HG03095 (cell line): ENCODE data around the gene ATP12A.

Experiments used
- ATAC-seq: cut with Tn5 transposase; IDR thresholded peaks from one replicate; pipeline ENCODE4 v1.9.1; 2021; ENCODE audit warnings: moderate library complexity; ENCODE audit not compliant: unreplicated experiment

The ATP12A gene

GRCh38 chr13:24680258-24680920 lies at the start of gene ATP12A:
ATP12A (plus strand) TSS chr13:24680408; CDS start chr13:24680744, 336 bp downstream.
- ATAC-seq = no peak

DNA sequence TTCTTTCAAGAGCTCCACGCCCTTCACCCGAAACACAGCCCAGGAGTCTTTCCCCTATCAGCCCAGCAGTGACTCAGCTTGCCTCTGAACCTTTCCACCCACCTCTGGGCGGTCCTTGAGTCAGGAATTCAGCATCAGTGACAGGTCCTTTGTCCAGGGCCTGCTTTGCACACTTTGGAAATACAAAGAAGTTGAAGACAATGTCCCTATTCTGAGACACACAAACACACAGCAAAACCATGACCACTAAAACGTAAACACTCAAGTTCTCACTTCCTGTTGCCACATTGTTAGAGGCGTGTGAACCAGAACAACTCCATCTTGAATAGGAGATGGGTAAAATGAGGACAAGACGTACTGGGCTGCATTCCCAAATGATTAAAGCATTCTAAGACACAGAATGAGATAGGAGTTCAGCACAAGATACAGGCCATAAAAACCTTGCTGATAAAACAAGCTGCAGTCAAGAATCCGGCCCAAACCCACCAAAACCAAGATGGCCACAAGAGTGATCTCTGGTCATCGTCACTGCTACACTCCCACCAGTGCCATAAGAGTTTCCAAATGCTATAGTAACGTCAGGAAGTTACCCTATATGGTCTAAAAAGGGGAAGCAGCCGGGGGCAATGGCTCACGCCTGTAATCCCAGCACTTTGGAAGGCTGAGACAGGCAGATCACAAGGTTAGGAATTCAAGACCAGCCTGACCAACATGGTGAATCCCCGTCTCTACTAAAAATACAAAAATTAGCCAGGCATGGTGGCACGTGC lies 49.2 kb upstream of the ATP12A start:
- no peak for ATAC-seq

DNA sequence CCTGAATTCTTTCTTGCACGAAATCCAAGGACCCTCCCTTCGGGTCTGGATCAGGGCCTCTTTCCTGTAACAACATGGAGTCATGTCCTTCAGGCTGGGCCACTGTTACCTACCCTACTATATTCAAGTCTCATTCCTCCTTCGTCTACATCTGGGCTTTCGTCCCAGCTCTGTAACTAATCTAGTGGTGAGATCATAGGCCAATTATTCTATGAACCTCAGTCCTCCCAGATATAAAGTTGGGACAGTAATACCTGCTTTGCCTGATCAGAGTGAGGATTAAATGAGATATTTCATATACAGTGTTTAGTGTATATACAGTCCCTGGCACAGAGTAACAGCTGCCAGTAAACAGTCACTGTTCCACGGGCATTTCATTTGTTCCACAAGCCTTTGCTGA lies 48.3 kb upstream of the ATP12A start:
- no peak for ATAC-seq

- no peak for ATAC-seq
Measured at GRCh38 chr13:24632382-24633121, 47.7 kb upstream of the ATP12A start.

DNA sequence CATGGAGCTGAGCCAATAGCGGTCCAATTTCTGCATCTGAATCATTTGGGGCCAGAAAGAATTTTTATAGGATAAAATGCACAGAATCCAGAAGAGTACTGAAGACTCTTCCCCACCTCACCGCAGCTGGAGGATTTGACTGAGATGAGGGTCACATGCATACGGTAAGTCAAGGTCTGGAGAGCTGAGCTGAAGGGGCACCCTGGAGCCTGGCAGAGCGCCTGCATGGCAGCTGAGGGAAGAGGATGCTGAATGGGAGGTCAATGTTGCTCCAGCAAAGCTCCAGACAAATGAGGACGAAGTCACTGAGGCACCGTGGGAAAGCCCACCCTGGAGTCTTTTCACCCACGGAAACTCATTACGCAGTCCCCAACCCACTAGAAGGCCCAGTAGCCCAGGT lies 43.4 kb upstream of the ATP12A start:
- ATAC-seq = no peak

GRCh38 chr13:24638096-24638495 lies 42.1 kb upstream of the ATP12A start:
- ATAC-seq = no peak

GRCh38 chr13:24640752-24641151 lies 39.5 kb upstream of the ATP12A start:
- ATAC-seq = no peak

- ATAC-seq = no peak
Measured at GRCh38 chr13:24642219-24642618, 38.0 kb upstream of the ATP12A start.

DNA sequence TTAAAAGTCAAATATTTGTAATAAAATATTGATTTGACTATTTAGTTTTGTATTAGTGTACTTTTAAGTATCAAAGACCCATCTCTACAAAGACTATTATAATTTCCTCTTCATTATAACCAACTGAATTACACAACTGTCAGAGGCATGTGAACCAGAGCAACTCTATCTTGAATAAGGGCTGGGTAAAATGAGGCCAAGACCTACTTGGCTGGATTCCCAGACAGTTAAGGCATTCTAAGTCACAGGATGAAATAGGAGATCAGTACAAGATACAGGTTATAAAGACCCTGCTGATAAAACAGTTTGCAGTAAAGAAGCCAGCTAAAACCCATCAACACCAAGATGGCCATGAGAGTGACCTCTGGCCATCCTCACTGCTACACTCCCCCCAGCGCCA lies 36.2 kb upstream of the ATP12A start:
- ATAC-seq = no peak

DNA sequence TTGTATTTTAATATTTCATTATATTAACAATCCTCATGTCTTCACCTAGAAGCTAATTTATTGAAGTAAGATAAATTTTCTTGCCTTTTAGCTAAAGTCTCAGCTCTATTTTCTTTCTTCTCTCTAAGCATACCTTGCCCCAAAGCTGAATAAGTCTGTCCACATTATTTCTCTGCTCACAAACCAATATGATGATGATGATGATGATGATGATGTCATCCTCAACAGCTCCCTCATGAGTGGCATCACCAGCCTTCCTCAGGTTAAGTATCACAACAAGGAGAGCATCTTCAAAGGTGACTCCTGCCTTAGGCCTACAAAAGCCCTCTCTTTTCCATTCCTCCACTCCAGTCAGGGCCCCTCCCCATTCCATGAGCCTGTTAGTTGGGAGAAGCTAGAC lies 31.9 kb upstream of the ATP12A start:
- no peak for ATAC-seq

DNA sequence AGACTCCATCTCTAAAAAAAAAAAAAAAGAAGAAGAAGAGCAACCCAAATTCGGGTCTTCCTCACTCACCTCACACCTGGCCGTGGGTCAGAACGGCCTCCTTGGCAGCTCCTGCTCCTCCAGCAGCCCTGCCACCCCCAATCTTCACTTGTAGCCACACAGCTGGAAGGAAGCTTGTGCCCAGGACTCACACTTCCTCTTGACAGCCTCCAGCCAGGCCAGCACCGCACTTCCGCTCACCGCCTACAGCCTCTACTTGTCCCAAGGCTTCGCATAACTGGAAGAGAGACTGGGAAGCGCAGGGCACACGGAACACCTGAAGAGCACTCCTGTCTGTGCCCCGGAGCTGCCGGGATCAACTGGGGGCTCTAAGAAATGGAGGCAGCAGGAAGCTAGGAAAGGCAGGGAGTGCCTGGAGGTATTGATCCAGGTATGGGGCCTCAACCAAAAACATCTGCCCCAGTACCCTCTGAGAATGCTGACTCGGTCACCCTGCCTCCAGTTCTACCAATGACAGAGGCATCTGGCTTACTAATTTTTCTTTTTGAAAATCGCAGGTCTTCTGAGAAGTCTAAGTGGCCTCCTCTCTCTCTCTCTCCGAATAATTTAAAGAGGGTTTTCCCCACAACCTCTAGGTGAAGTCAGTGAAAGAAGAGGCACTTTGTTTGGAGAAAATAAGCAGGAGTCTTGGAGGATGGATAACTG lies 31.1 kb upstream of the ATP12A start:
- no peak for ATAC-seq

DNA sequence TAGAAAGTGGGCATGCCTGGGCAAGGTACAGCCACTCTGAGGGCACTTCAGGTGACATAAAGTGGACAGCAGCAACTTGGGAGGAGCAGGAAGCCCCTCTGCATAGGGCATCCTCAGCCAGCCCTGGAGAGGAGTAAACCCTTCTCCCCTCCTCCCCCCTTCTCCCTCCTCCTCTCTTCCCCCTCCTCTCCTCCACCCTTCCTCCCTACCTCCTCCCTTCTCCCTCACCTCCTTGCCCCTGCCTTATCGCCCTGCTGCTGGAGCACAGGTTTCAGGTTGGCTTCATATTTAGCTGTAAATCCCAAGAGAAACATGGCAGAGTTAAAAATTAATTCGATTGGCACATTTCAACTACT lies 30.5 kb upstream of the ATP12A start:
- no peak for ATAC-seq

- no peak for ATAC-seq
Measured at GRCh38 chr13:24650161-24650560, 30.0 kb upstream of the ATP12A start.

- no peak for ATAC-seq
Measured at GRCh38 chr13:24651718-24652345, 28.4 kb upstream of the ATP12A start.

DNA sequence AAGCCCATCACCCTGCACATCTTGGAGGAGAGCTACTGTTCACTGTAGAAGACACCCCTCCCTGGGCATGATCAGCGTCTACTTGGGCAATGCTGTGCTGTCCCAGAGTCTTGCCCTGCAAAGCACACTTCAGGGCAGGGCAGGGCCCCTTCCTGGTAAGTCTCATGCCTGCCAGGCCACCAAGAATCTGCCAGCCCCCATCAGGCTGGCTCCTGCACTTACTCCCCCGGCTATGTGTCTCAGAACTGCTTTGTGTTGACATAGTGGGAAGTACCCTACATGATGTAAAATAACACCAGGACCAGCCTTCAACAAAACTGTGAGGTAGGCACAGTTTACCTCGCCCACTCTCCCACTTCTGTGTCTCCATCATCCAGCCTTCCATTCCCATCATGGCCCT lies 27.8 kb upstream of the ATP12A start:
- ATAC-seq = no peak

DNA sequence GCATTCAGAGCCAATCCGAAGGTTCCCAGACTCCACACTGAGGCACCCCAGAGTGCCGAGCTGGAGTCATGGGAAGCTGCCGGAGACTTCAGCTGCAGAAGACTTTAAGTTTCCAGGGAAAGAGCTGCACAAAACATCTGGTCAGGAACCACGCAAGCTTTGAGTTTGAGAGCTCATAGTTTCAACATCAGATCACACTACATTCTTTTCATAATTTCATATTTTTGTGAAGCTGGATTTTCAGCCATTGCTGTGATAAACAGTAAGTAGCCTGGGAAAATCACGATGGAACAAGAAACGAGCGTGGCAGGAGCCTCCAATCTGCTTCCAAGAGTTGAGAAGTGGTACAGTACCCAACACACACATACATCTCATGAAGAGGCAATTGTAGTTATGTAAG lies 25.5 kb upstream of the ATP12A start:
- ATAC-seq = no peak

DNA sequence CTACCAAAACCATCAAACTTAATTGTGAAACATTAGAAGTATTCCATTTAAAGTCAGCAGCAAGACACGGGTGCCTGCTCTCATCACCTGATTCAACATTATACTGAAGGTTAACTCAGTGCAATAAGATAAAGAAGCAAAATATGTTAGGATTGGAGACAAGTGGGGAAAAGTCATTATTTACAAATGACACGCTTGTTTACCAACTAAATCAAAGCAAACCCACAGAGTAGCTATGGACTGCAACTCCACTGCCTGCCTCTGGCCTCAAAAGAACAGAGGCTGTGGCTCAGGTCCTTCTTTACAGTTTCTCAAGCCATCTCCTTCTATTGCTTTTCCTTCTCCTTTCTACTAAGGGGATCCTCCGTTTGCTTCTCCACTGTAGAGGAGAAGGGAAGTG lies 21.0 kb upstream of the ATP12A start:
- no peak for ATAC-seq

GRCh38 chr13:24660023-24660741 lies 20.0 kb upstream of the ATP12A start:
- no peak for ATAC-seq

DNA sequence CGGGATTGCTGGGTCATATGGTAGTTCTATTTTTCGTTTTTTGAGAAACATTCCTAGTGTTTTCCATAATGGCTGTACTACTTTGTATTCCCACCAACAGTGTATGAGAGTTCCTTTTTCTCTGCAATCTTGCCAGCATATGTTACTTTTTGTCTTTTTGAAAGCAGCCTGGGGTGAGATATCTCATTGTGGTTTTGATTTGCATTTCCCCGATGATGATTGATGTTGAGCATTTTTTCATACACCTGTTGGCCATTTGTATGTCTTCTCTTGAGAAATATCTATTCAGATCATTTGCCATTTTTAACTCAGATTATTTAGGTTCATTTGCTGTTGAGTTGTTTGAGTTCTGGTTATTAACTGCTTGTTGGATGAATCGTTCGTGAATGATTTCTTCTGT lies 18.5 kb upstream of the ATP12A start:
- ATAC-seq = no peak
